Testis (tissue), 2 donors: ENCODE results near the gene MYO1G.

Experiments used
- CTCF ChIP-seq, 3 experiments: fragments of 450-650 bp in 2 of 3; fragments of 200-600 bp in 1 of 3; sonication (generic) in 1 of 3; IDR thresholded peaks; one replicate each; pipeline ENCODE4 v1.5.1; 2016 to 2019; ENCODE audit warnings: antibody characterized with exemption in 3 of 3, mild to moderate bottlenecking in 2 of 3, moderate library complexity in 1 of 3
- POLR2A ChIP-seq: fragments of 450-650 bp; IDR thresholded peaks from one replicate; pipeline ENCODE4 v1.6.1; 2017; ENCODE audit warnings: antibody characterized with exemption, mild to moderate bottlenecking, moderate library complexity

- TF ChIP-seq CTCF (IDR thresholded peaks at IDR 0.05), result no peak
- no peak for TF ChIP-seq POLR2A
These were observed 3.3 kb downstream of the MYO1G start for GRCh38 chr7:44975331-44976039.
